ENCODE data around the gene SLC4A1. TPM values are rescaled to one million over a fixed set of nuclear protein-coding genes. Genes with fewer than 3 reads are reported as not detected.

Gene SLC4A1
- total and polyA plus RNA-seq, 2 experiments from 2014 or later, result not detected

- TF ChIP-seq REST (IDR thresholded peaks at IDR 0.05; ENCODE audit: unreplicated experiment), result no peak
- no peak for TF ChIP-seq EZH2 (IDR thresholded peaks at IDR 0.05; ENCODE audit: low read depth, unreplicated experiment)
These were observed 18.3 kb downstream of the SLC4A1 start (continued) for GRCh38 chr17:44249501-44250246.

- Mint-ChIP-seq H3K27me3 (ENCODE audit: insufficient read depth, low read depth, poor library complexity) (peaks cover 22% of the 10 kb centered on the region), H3K4me1 (peaks cover 21% of the 10 kb centered on the region), H3K4me3 (no peak overlapping the region), H3K9me3 (no peaks in the 10 kb centered on the region), H3K27ac (no peak overlapping the region), H3K36me3 (ENCODE audit: low read depth) (no peaks in the 10 kb centered on the region)
- no peak overlapping the region for H3K27ac ChIP-seq (ENCODE audit: low read depth)
- TF ChIP-seq ETS1 (IDR thresholded peaks at IDR 0.05) (no peak), REST (IDR thresholded peaks at IDR 0.05; ENCODE audit: unreplicated experiment) (no peak), EZH2 (IDR thresholded peaks at IDR 0.05; ENCODE audit: low read depth, unreplicated experiment) (no peak), POLR2AphosphoS5 (IDR thresholded peaks at IDR 0.05; ENCODE audit: low read depth) (no peak), JUNB (IDR thresholded peaks at IDR 0.05; ENCODE audit: unreplicated experiment) (no peak), ZNF462 (CRISPR knock-in tag; IDR thresholded peaks at IDR 0.05) (no peak), ZNF114 (CRISPR knock-in tag; IDR thresholded peaks at IDR 0.05) (no peak)
- H2AFZ ChIP-seq, result no peak overlapping the region
- H3K9me2 ChIP-seq (ENCODE audit: insufficient read depth), result no peaks in the 10 kb centered on the region
- H3K27me3 ChIP-seq (ENCODE audit: insufficient read depth), result no peaks in the 10 kb centered on the region
- H4K20me1 ChIP-seq (replicated peaks; ENCODE audit: insufficient read depth), result no peaks in the 10 kb centered on the region
- no peak for ATAC-seq
- 0 out of 2 replicates have a peak, but pooled peaks cover 4% of the 10 kb centered on the region for H3F3A ChIP-seq (replicated peaks; ENCODE audit: low read depth)
- no peak overlapping the region for H3K4me2 ChIP-seq
- no peaks in the 10 kb centered on the region for H3K79me2 ChIP-seq (replicated peaks; ENCODE audit: insufficient read depth)
- peaks cover 14% of the 10 kb centered on the region; the same call in 1 of the 2 replicates for H3K4me1 ChIP-seq (ENCODE audit: insufficient read depth)
- H3K36me3 ChIP-seq (ENCODE audit: insufficient read depth), result no peaks in the 10 kb centered on the region
- H3K4me3 ChIP-seq, result no peak overlapping the region
- no peak for DNase-seq (ENCODE audit: low spot score)
These were observed 19.8 kb downstream of the SLC4A1 start for GRCh38 chr17:44247876-44248736.

Data from GM23338 (cell line).